Endodermal cell (in vitro differentiated cells): ENCODE measurements around the gene KCTD6. TPM values are rescaled to one million over a fixed set of nuclear protein-coding genes. Genes with fewer than 3 reads are reported as not detected.

Experiments
- DNase-seq: peaks from one replicate; pipeline ENCODE4 v3.0.0-alpha.2; 2017
- H3K27ac ChIP-seq: 2 replicates; pipeline ENCODE4 v1.5.1; 2013; ENCODE audit warnings: mild to moderate bottlenecking, low read depth, low read length, moderate library complexity
- H3K27me3 ChIP-seq: 2 replicates; pipeline ENCODE4 v1.6.1; 2013; ENCODE audit warnings: mild to moderate bottlenecking, low read length, moderate library complexity; ENCODE audit not compliant: insufficient read depth, control insufficient read depth, poor library complexity, severe bottlenecking
- H3K36me3 ChIP-seq: 2 replicates; pipeline ENCODE4 v1.7.0; 2013; ENCODE audit warnings: mild to moderate bottlenecking, low read length, moderate library complexity; ENCODE audit not compliant: control insufficient read depth, insufficient read depth
- H3K4me1 ChIP-seq: one replicate; pipeline ENCODE4 v1.7.0; 2013; ENCODE audit warnings: low read length; ENCODE audit not compliant: control insufficient read depth, insufficient read depth
- H3K4me3 ChIP-seq: 2 replicates; pipeline ENCODE4 v1.5.1; 2013; ENCODE audit warnings: mild to moderate bottlenecking, low read length, moderate library complexity
- H3K9ac ChIP-seq: 2 replicates; pipeline ENCODE4 v1.6.1; 2013; ENCODE audit warnings: mild to moderate bottlenecking, low read length, moderate library complexity; ENCODE audit not compliant: poor library complexity, severe bottlenecking; ENCODE audit errors: extremely low read depth
- H3K9me3 ChIP-seq: 2 replicates; pipeline ENCODE4 v1.6.1; 2013; ENCODE audit warnings: mild to moderate bottlenecking, low read length, moderate library complexity; ENCODE audit not compliant: control insufficient read depth
- H3K27ac Mint-ChIP-seq: 2 replicates; pipeline ENCODE4 v1.8.0; 2020; ENCODE audit warnings: mixed read lengths
- H3K27me3 Mint-ChIP-seq: 2 replicates; pipeline ENCODE4 v1.8.0; 2021; ENCODE audit warnings: mild to moderate bottlenecking, mixed read lengths; ENCODE audit not compliant: insufficient read depth
- H3K36me3 Mint-ChIP-seq: 2 replicates; pipeline ENCODE4 v1.8.0; 2020; ENCODE audit warnings: low read depth, mixed read lengths
- H3K4me1 Mint-ChIP-seq: 2 replicates; pipeline ENCODE4 v1.8.0; 2020; ENCODE audit warnings: mixed read lengths
- H3K4me3 Mint-ChIP-seq: 2 replicates; pipeline ENCODE4 v1.8.0; 2020; ENCODE audit warnings: mild to moderate bottlenecking, moderate library complexity, mixed read lengths
- H3K9me3 Mint-ChIP-seq: 2 replicates; pipeline ENCODE4 v1.8.0; 2020; ENCODE audit warnings: mild to moderate bottlenecking, mixed read lengths
- WGBS, 2 experiments: methylation state at CpG; one replicate each; pipeline versions ENCODE4 v1.1.5 to v1.1.7; 2013; ENCODE audit warnings: missing lambda C conversion rate in 2 of 2, mixed read lengths in 1 of 2; ENCODE audit not compliant: insufficient coverage in 1 of 2, insufficient read length in 1 of 2; 5-methylcytosine and 5-hydroxymethylcytosine counted together
- total RNA-seq, 2 donors: library from RNA; stranded (reverse); fragmentation: NEBNext Ultra II Directional in 1 of 2; extraction: Animal tissue kit (Norgen Biotek cat#: 25700) in 1 of 2; gene quantifications; 2 replicates in 1 of 2; 3 replicates in 1 of 2; pipeline ENCODE4 v1.2.1, GENCODE V29; 2021
- TF ChIP-seq, protein P1 (sequence below): fragments of 200-600 bp; sonication (generic); conservative IDR thresholded peaks from 2 replicates; pipeline ENCODE4 v1.5.0; 2021; ENCODE audit warnings: antibody characterized with exemption, mild to moderate bottlenecking

KCTD6 gene
- total RNA-seq, 2 donors from 2014 or later: 17.9 to 20.4 TPM

DNA sequence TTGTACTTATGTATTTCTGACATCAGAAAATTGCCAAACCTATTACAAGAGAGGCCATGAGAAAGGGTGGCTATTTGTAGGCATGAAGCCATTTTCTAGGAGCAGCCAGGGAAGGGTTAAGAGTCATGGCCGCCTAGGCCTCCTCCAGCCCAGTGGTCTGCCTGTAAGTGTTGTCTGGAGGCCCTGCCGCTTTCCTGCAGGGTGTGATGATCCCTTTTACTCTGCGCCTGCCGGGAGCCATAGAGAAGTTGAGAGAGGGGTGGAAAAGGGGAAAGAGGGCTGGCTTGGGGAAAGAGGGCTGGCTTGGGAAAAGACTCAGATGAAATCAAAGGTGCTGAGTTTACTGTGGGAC is 29.1 kb upstream of the KCTD6 start:
- Histone ChIP-seq H3K9ac (no peak overlapping the region), H3K9me3 (no peaks in the 10 kb centered on the region), H3K27ac (peak overlapping the region; percentile 32), H3K36me3 (no peaks in the 10 kb centered on the region), H3K27me3 (no peaks in the 10 kb centered on the region), H3K4me3 (no peak overlapping the region), H3K4me1 (no peaks in the 10 kb centered on the region)
- Mint-ChIP-seq H3K36me3 (no peaks in the 10 kb centered on the region), H3K27me3 (peaks cover 7% of the 10 kb centered on the region), H3K4me3 (no peak overlapping the region), H3K9me3 (peaks cover 3% of the 10 kb centered on the region), H3K27ac (peak overlapping the region; percentile 96), H3K4me1 (peaks cover 21% of the 10 kb centered on the region)
- TF ChIP-seq, protein P1, sequence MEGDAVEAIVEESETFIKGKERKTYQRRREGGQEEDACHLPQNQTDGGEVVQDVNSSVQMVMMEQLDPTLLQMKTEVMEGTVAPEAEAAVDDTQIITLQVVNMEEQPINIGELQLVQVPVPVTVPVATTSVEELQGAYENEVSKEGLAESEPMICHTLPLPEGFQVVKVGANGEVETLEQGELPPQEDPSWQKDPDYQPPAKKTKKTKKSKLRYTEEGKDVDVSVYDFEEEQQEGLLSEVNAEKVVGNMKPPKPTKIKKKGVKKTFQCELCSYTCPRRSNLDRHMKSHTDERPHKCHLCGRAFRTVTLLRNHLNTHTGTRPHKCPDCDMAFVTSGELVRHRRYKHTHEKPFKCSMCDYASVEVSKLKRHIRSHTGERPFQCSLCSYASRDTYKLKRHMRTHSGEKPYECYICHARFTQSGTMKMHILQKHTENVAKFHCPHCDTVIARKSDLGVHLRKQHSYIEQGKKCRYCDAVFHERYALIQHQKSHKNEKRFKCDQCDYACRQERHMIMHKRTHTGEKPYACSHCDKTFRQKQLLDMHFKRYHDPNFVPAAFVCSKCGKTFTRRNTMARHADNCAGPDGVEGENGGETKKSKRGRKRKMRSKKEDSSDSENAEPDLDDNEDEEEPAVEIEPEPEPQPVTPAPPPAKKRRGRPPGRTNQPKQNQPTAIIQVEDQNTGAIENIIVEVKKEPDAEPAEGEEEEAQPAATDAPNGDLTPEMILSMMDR: no peak
- peak; percentile 89 for DNase-seq
- 50 to 52% methylated on average over 2 to 4 of the region's 4 CpGs for WGBS, 2 experiments

DNA sequence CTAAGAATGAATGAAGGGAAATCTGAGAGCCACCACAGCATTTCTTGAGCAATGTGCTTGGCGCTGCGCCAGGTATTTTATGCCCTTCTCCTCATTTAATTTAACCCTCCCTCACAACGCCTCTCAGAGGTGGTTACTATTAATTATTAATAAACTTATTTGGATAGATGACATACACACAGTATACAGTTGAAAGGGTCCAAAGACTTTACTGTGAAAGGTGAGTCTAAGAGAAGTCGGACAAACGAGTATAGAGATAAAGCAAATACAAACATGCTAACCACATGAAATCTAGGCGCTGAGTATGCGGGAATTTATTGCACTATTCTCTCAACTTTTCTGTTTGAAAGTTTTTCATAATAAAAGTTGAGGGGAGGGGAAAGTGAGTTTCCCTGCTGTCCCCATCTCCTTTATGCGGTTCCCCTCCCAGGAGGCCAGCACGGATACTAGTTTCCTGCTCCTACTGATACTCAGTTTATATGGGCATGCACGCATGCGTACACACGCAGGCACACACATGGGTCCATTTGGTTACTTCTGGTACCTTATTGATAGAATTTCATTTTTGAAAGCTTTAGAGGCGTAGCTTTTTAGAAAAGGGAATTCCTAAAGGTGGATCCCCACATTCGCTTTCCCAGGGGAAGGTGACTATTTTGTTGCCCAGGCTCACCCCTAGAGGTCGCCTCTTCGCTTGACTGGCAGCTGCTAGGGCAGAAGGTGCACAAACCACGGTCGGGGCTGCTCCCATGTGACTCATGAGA is 28.5 kb upstream of the KCTD6 start:
- no peaks in the 10 kb centered on the region for H3K9me3 ChIP-seq
- Mint-ChIP-seq H3K27ac (peak overlapping the region; percentile 96), H3K4me1 (peaks cover 21% of the 10 kb centered on the region), H3K9me3 (no peaks in the 10 kb centered on the region), H3K36me3 (no peaks in the 10 kb centered on the region), H3K27me3 (peaks cover 12% of the 10 kb centered on the region), H3K4me3 (no peak overlapping the region)
- TF ChIP-seq, protein P1: peak; percentile 96
- DNase-seq: peak; percentile 94
- no peaks in the 10 kb centered on the region for H3K27me3 ChIP-seq
- WGBS, 2 experiments: 21 to 47% methylated on average over 9 to 17 of the region's 18 CpGs
- peak overlapping the region; percentile 32 for H3K27ac ChIP-seq
- H3K4me3 ChIP-seq: no peak overlapping the region
- no peak overlapping the region for H3K9ac ChIP-seq
- H3K36me3 ChIP-seq: no peaks in the 10 kb centered on the region
- no peaks in the 10 kb centered on the region for H3K4me1 ChIP-seq

DNA sequence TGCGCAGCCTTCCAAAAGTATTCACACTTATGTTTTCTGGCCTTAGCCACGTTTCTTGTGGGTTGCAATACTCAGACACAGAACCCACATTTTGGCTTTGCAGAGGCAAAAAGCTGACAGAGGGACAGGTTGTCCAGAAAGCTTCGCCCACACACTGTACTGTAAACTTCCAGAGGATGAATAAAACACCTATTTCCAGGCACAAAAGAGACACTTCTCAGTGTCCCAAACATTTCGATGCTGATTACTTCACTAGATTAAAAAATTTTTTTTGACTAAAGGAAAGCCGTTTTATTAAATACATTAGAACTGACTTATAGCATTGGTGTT is 28.0 kb upstream of the KCTD6 start:
- Histone ChIP-seq H3K4me3 (no peak overlapping the region), H3K9ac (no peak overlapping the region), H3K36me3 (no peaks in the 10 kb centered on the region), H3K9me3 (no peaks in the 10 kb centered on the region), H3K4me1 (no peaks in the 10 kb centered on the region), H3K27ac (no peak overlapping the region), H3K27me3 (no peaks in the 10 kb centered on the region)
- Mint-ChIP-seq H3K27me3 (peaks cover 17% of the 10 kb centered on the region), H3K4me3 (no peak overlapping the region), H3K4me1 (peaks cover 21% of the 10 kb centered on the region), H3K9me3 (no peaks in the 10 kb centered on the region), H3K27ac (no peak overlapping the region), H3K36me3 (no peaks in the 10 kb centered on the region)
- TF ChIP-seq, protein P1: no peak
- DNase-seq: no peak
- 52 to 55% methylated on average over 4 to 5 of the region's 5 CpGs for WGBS, 2 experiments
